Keratinocyte (primary cell): Measurements from ENCODE around the gene HOXC11. TPM values are rescaled to one million over a fixed set of nuclear protein-coding genes. Genes with fewer than 3 reads are reported as not detected.

Experiments
- DNase-seq: peaks from one replicate; pipeline ENCODE4 v3.0.0-alpha.2; 2011; ENCODE audit warnings: low read depth, missing footprints, low spot score
- FAIRE-seq: peaks from 2 replicates; lab custom pipeline; 2011; peaks lifted over from hg19 to GRCh38; lab: Jason Lieb, UNC
- H2AFZ ChIP-seq: 2 replicates; pipeline ENCODE4 v1.6.0; 2012; ENCODE audit warnings: low read length, control low read depth, inconsistent platforms; ENCODE audit not compliant: control insufficient read depth
- H3K27ac ChIP-seq: 2 replicates; pipeline ENCODE4 v1.5.1; 2011; ENCODE audit warnings: low read length; ENCODE audit not compliant: control insufficient read depth, insufficient read depth
- H3K27me3 ChIP-seq: 3 replicates; pipeline ENCODE4 v1.6.0; 2011; ENCODE audit warnings: low read length; ENCODE audit not compliant: control insufficient read depth, insufficient read depth; ENCODE audit errors: extremely low read depth
- H3K36me3 ChIP-seq, 2 experiments: 2 replicates in 1 of 2; 3 replicates in 1 of 2; pipeline ENCODE4 v1.5.1; 2011; ENCODE audit warnings: low read length in 2 of 2, mild to moderate bottlenecking in 1 of 2; ENCODE audit not compliant: control insufficient read depth in 2 of 2, insufficient read depth in 2 of 2; ENCODE audit errors: extremely low read depth in 1 of 2
- H3K4me1 ChIP-seq: 3 replicates; pipeline ENCODE4 v1.5.1; 2011; ENCODE audit warnings: low read length; ENCODE audit not compliant: control insufficient read depth, insufficient read depth; ENCODE audit errors: extremely low read depth
- H3K4me2 ChIP-seq: 3 replicates; pipeline ENCODE4 v1.6.0; 2011; ENCODE audit warnings: low read depth, low read length; ENCODE audit not compliant: control insufficient read depth, insufficient read depth; ENCODE audit errors: extremely low read depth
- H3K4me3 ChIP-seq, 3 experiments: fragments of 200-600 bp in 1 of 3; sonication (generic) in 1 of 3; 2 replicates in 2 of 3; 3 replicates in 1 of 3; pipeline ENCODE4 v1.5.1; 2011 to 2016; ENCODE audit warnings: low read length in 3 of 3, mild to moderate bottlenecking in 3 of 3, control low read depth in 2 of 3, inconsistent platforms in 1 of 3, low read depth in 1 of 3, mixed read lengths in 1 of 3, mixed run types in 1 of 3, moderate library complexity in 1 of 3; ENCODE audit not compliant: control insufficient read depth in 2 of 3, insufficient read depth in 2 of 3; ENCODE audit errors: extremely low read depth in 1 of 3
- H3K79me2 ChIP-seq: 2 replicates; pipeline ENCODE4 v1.6.0; 2012; ENCODE audit warnings: low read length; ENCODE audit not compliant: control insufficient read depth, insufficient read depth
- H3K9ac ChIP-seq: 3 replicates; pipeline ENCODE4 v1.6.0; 2011; ENCODE audit warnings: low read length; ENCODE audit not compliant: control insufficient read depth, insufficient read depth; ENCODE audit errors: extremely low read depth
- H3K9me1 ChIP-seq: 3 replicates; pipeline ENCODE4 v1.6.0; 2011; ENCODE audit warnings: low read length; ENCODE audit not compliant: control insufficient read depth, insufficient read depth; ENCODE audit errors: extremely low read depth
- H3K9me3 ChIP-seq: 2 replicates; pipeline ENCODE4 v1.5.1; 2012; ENCODE audit warnings: low read depth, low read length; ENCODE audit not compliant: control insufficient read depth
- H4K20me1 ChIP-seq: 3 replicates; pipeline ENCODE4 v1.6.0; 2011; ENCODE audit warnings: low read length; ENCODE audit not compliant: control insufficient read depth, insufficient read depth; ENCODE audit errors: extremely low read depth
- EZH2 ChIP-seq: IDR thresholded peaks from one replicate; pipeline ENCODE4 v1.6.1; 2012; ENCODE audit warnings: inconsistent platforms, mild to moderate bottlenecking, low read length, moderate library complexity
- dilution Hi-C: fragments of 300-500 bp; cut with MboI; formaldehyde crosslinking; loops from one replicate; pipeline ENCODE4 v1.7.0; 2020; ENCODE audit warnings: low sequenced_read_pairs; ENCODE audit not compliant: extremely low pct_ligation_motif_present
- polyA plus RNA-seq, 5 experiments: library from polyadenylated mRNA; depleted of rRNA in 3 of 5; stranded (reverse) in 3 of 5; stranded (forward) in 1 of 5; unstranded in 1 of 5; fragments of >200 nt; gene quantifications; 1 replicate in 1 of 5; 2 replicates in 3 of 5; 3 replicates in 1 of 5; pipeline versions ENCODE4 v1.2.1 to v1.2.3, GENCODE V29; 2011 to 2012; ENCODE audit warnings: missing spikeins in 2 of 5, low read depth in 1 of 5, low replicate concordance in 1 of 5
- TF ChIP-seq, protein P1 (sequence below), 3 experiments: IDR thresholded peaks in 1 of 3; conservative IDR thresholded peaks in 1 of 3; optimal IDR thresholded peaks in 1 of 3; 2 replicates in 2 of 3; 3 replicates in 1 of 3; pipeline versions ENCODE3 to v1.5.1; 2011; ENCODE audit warnings: low read length in 3 of 3, mild to moderate bottlenecking in 3 of 3, moderate library complexity in 2 of 3, control low read depth in 1 of 3, inconsistent platforms in 1 of 3; ENCODE audit not compliant: insufficient read depth in 2 of 3; ENCODE audit errors: extremely low read depth in 1 of 3

The HOXC11 gene
- polyA plus RNA-seq, 1 donor (not counting 4 experiments of a cell fraction or from before 2014, with no cell fraction given) = 1.6 TPM

DNA sequence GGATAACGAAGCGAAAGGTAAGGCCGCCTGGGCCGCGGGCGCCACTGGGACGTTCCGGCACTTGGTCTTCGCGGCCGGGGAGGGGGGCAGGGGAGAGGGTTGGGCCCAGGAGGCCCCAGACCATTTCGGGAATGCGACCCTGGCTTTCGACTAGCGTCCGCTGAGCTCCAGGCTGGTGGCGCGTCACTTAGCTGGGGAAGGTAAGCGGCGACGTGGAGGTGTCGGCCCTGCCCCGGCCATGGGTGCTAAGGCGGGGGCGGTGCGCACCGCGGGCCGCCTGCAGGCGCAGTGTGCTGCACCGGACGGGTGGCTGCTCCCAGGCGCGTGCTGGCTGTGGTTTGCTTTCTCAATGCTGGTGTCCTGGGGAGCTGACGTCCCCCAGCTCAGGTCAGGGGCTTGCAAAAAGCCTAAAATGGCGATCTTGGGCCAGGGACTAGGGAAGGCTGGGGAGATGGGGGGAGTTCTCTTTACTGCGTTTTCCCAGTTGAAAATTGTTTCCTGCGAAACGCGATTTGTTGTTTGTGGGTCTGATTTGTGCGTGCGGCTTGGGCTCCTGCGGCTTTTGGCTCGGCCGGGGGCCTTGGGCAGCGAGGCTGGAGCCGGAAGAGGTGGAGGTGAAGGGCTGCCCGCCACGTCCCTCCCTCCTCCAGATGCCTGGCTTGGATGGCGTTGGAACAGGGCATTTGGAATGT lies 13.2 kb downstream of the HOXC11 start:
- Histone ChIP-seq H3K4me2 (peak overlapping the region; percentile 94), H3K79me2 (peaks cover 72% of the 10 kb centered on the region), H3K27ac (peak overlapping the region; percentile 83), H4K20me1 (no peaks in the 10 kb centered on the region), H3K27me3 (no peaks in the 10 kb centered on the region), H3K4me1 (peaks cover 33% of the 10 kb centered on the region), H3K4me3 (peak overlapping the region; percentile 73 to 91 (median 90)), H3K36me3 (peaks cover 0 to 2% of the 10 kb centered on the region in 2 experiments), H3K9me1 (no peaks in the 10 kb centered on the region), H2AFZ (peak overlapping the region; percentile 61), H3K9ac (peak overlapping the region; percentile 90), H3K9me3 (no peaks in the 10 kb centered on the region)
- dilution Hi-C loops = no loop called here
- no peak for TF ChIP-seq EZH2
- TF ChIP-seq, protein P1, sequence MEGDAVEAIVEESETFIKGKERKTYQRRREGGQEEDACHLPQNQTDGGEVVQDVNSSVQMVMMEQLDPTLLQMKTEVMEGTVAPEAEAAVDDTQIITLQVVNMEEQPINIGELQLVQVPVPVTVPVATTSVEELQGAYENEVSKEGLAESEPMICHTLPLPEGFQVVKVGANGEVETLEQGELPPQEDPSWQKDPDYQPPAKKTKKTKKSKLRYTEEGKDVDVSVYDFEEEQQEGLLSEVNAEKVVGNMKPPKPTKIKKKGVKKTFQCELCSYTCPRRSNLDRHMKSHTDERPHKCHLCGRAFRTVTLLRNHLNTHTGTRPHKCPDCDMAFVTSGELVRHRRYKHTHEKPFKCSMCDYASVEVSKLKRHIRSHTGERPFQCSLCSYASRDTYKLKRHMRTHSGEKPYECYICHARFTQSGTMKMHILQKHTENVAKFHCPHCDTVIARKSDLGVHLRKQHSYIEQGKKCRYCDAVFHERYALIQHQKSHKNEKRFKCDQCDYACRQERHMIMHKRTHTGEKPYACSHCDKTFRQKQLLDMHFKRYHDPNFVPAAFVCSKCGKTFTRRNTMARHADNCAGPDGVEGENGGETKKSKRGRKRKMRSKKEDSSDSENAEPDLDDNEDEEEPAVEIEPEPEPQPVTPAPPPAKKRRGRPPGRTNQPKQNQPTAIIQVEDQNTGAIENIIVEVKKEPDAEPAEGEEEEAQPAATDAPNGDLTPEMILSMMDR (optimal IDR thresholded peaks at IDR 0.05 in 1 of 3, IDR thresholded peaks at IDR 0.05 in 1 of 3, conservative IDR thresholded peaks at IDR 0.05 in 1 of 3; ENCODE audit: extremely low read depth in 1 of 3, insufficient read depth in 2 of 3, low read length in 3 of 3) = no peak
- DNase-seq (no peak), FAIRE-seq (no peak)

GRCh38 chr12:53986686-53987483 lies 14.0 kb downstream of the HOXC11 start:
- FAIRE-seq (peak; percentile 13), DNase-seq (no peak)
- Histone ChIP-seq H3K4me1 (peaks cover 33% of the 10 kb centered on the region), H3K79me2 (peaks cover 78% of the 10 kb centered on the region), H3K9me1 (no peaks in the 10 kb centered on the region), H3K4me2 (peak overlapping the region; percentile 94), H2AFZ (no peak overlapping the region), H3K4me3 (peak overlapping the region; percentile 73 to 91 (median 90)), H4K20me1 (no peaks in the 10 kb centered on the region), H3K9me3 (no peaks in the 10 kb centered on the region), H3K27me3 (no peaks in the 10 kb centered on the region), H3K9ac (peak overlapping the region; percentile 90), H3K27ac (peak overlapping the region; percentile 83), H3K36me3 (peaks cover 0 to 2% of the 10 kb centered on the region in 2 experiments)
- dilution Hi-C loops = no loop called here
- no peak for TF ChIP-seq EZH2
- TF ChIP-seq, protein P1 (optimal IDR thresholded peaks at IDR 0.05 in 1 of 3, IDR thresholded peaks at IDR 0.05 in 1 of 3, conservative IDR thresholded peaks at IDR 0.05 in 1 of 3; ENCODE audit: extremely low read depth in 1 of 3, insufficient read depth in 2 of 3, low read length in 3 of 3) = no peak
